H1 (cell line): ENCODE results near the gene C19orf67. TPM values are rescaled to one million over a fixed set of nuclear protein-coding genes. Genes with fewer than 3 reads are reported as not detected.

Source experiments
- CTCF ChIA-PET: fragments of 300-600 bp; sonication (Branson Sonifier 250); formaldehyde crosslinking; loops from one replicate; lab custom pipeline; 2021; ENCODE audit not compliant: partially characterized antibody; lab: Charles Lee
- POLR2A ChIA-PET: fragments of 300-600 bp; sonication (Branson Sonifier 250); formaldehyde crosslinking; loops from one replicate; lab custom pipeline; 2021; ENCODE audit warnings: inconsistent platforms; ENCODE audit not compliant: partially characterized antibody; lab: Charles Lee
- DNase-seq, 2 experiments: peaks; one replicate each; pipeline versions ENCODE4 v3.0.0 to v3.0.0-alpha.2; 2010 to 2022; ENCODE audit warnings: low spot score in 2 of 2, low read depth in 1 of 2, mixed read lengths in 1 of 2
- FAIRE-seq: peaks from 2 replicates; lab custom pipeline; 2011; peaks lifted over from hg19 to GRCh38; lab: Jason Lieb, UNC
- H2AFZ ChIP-seq: 2 replicates; pipeline ENCODE4 v1.8.1; 2012; ENCODE audit warnings: low read length, inconsistent platforms
- H2AK5ac ChIP-seq: 2 replicates; pipeline ENCODE4 v1.6.1; 2013; ENCODE audit warnings: low read depth, low read length
- H2BK120ac ChIP-seq: replicated peaks from 2 replicates; pipeline ENCODE3; 2013; ENCODE audit warnings: low read depth, low read length, inconsistent platforms
- H2BK12ac ChIP-seq: 2 replicates; pipeline ENCODE4 v1.6.1; 2013; ENCODE audit warnings: low read depth, low read length
- H2BK15ac ChIP-seq: 2 replicates; pipeline ENCODE4 v1.6.1; 2013; ENCODE audit warnings: low read length
- H2BK20ac ChIP-seq: 2 replicates; pipeline ENCODE4 v1.6.1; 2013; ENCODE audit warnings: low read length
- H2BK5ac ChIP-seq: 2 replicates; pipeline ENCODE4 v1.6.1; 2013; ENCODE audit warnings: low read depth, low read length
- H3K14ac ChIP-seq: 2 replicates; pipeline ENCODE4 v1.6.1; 2013; ENCODE audit warnings: inconsistent platforms; ENCODE audit not compliant: insufficient read length
- H3K18ac ChIP-seq: 2 replicates; pipeline ENCODE4 v1.6.1; 2013; ENCODE audit warnings: low read length; ENCODE audit errors: extremely low read depth
- H3K23ac ChIP-seq: 2 replicates; pipeline ENCODE4 v1.6.1; 2013; ENCODE audit warnings: inconsistent platforms; ENCODE audit not compliant: insufficient read length
- H3K23me2 ChIP-seq: 2 replicates; pipeline ENCODE4 v1.6.1; 2013; ENCODE audit warnings: low read depth, low read length
- H3K27ac ChIP-seq: 2 replicates; pipeline ENCODE4 v1.6.1; 2011; ENCODE audit warnings: low read depth, low read length, inconsistent platforms
- H3K27me3 ChIP-seq, 4 experiments: replicated peaks in 1 of 4; 1 replicate in 1 of 4; 2 replicates in 3 of 4; pipeline versions ENCODE4 v1.6.1 to v1.8.1; 2011 to 2013; ENCODE audit warnings: low read length in 3 of 4, mild to moderate bottlenecking in 3 of 4, inconsistent platforms in 2 of 4, mixed read lengths in 2 of 4, moderate library complexity in 1 of 4; ENCODE audit not compliant: control insufficient read depth in 3 of 4, insufficient read depth in 3 of 4; ENCODE audit errors: extremely low read depth in 1 of 4
- H3K36me3 ChIP-seq, 4 experiments: 2 replicates each; pipeline versions ENCODE4 v1.6.1 to v1.8.1; 2011 to 2013; ENCODE audit warnings: mild to moderate bottlenecking in 4 of 4, low read length in 3 of 4, moderate library complexity in 2 of 4, control low read depth in 1 of 4, inconsistent platforms in 1 of 4; ENCODE audit not compliant: insufficient read depth in 4 of 4, control insufficient read depth in 2 of 4
- H3K4ac ChIP-seq: replicated peaks from 2 replicates; pipeline ENCODE3; 2013; ENCODE audit warnings: low read length, low read depth, mixed read lengths, inconsistent platforms; ENCODE audit not compliant: insufficient read length
- H3K4me1 ChIP-seq, 4 experiments: replicated peaks in 1 of 4; 1 replicate in 1 of 4; 2 replicates in 3 of 4; pipeline versions ENCODE4 v1.6.1 to v1.8.1; 2011 to 2013; ENCODE audit warnings: low read length in 3 of 4, inconsistent platforms in 2 of 4, mixed read lengths in 1 of 4; ENCODE audit not compliant: insufficient read depth in 4 of 4, control insufficient read depth in 3 of 4
- H3K4me2 ChIP-seq, 2 experiments: 2 replicates each; pipeline versions ENCODE4 v1.6.1 to v1.8.1; 2011 to 2013; ENCODE audit warnings: low read depth in 2 of 2, low read length in 2 of 2, control low read depth in 1 of 2, inconsistent platforms in 1 of 2, mild to moderate bottlenecking in 1 of 2; ENCODE audit not compliant: insufficient read depth in 1 of 2
- H3K4me3 ChIP-seq, 4 experiments: fragments of 200-600, 300-600 bp in 1 of 4; sonication (generic), shearing (Covaris generic), sonication (Bioruptor Twin) in 1 of 4; 2 replicates each; pipeline versions ENCODE4 v1.5.1 to v1.8.1; 2011 to 2016; ENCODE audit warnings: low read length in 4 of 4, low read depth in 3 of 4, control low read depth in 2 of 4, inconsistent platforms in 2 of 4, mild to moderate bottlenecking in 2 of 4, mixed read lengths in 1 of 4, moderate library complexity in 1 of 4; ENCODE audit not compliant: insufficient read depth in 2 of 4; ENCODE audit errors: extremely low read depth in 1 of 4
- H3K56ac ChIP-seq: replicated peaks from 2 replicates; pipeline ENCODE3; 2013; ENCODE audit warnings: low read depth, mild to moderate bottlenecking, mixed read lengths, low read length, inconsistent platforms; ENCODE audit not compliant: insufficient read length
- H3K79me1 ChIP-seq: 2 replicates; pipeline ENCODE4 v1.6.1; 2013; ENCODE audit warnings: low read depth, low read length, control low read depth
- H3K79me2 ChIP-seq, 2 experiments: 2 replicates each; pipeline versions ENCODE4 v1.6.1 to v1.8.1; 2012 to 2013; ENCODE audit warnings: low read length in 2 of 2, mild to moderate bottlenecking in 2 of 2, inconsistent platforms in 1 of 2; ENCODE audit not compliant: insufficient read depth in 2 of 2, control insufficient read depth in 1 of 2
- H3K9ac ChIP-seq, 4 experiments: replicated peaks in 1 of 4; 1 replicate in 1 of 4; 2 replicates in 3 of 4; pipeline versions ENCODE4 v1.6.1 to v1.8.1; 2011 to 2013; ENCODE audit warnings: low read depth in 3 of 4, low read length in 3 of 4, control low read depth in 2 of 4, mild to moderate bottlenecking in 2 of 4, moderate library complexity in 2 of 4, inconsistent platforms in 1 of 4; ENCODE audit errors: extremely low read depth in 1 of 4
- H3K9me3 ChIP-seq, 2 experiments: 2 replicates each; pipeline versions ENCODE4 v1.6.1 to v1.8.1; 2012 to 2013; ENCODE audit warnings: mild to moderate bottlenecking in 2 of 2, moderate library complexity in 2 of 2, control low read depth in 1 of 2, inconsistent platforms in 1 of 2, low read depth in 1 of 2, low read length in 1 of 2, mixed read lengths in 1 of 2; ENCODE audit not compliant: insufficient read depth in 2 of 2
- H4K20me1 ChIP-seq, 2 experiments: replicated peaks in 1 of 2; 2 replicates each; pipeline versions ENCODE3 to v1.8.1; 2011 to 2013; ENCODE audit warnings: inconsistent platforms in 2 of 2, low read length in 2 of 2, mild to moderate bottlenecking in 1 of 2; ENCODE audit not compliant: insufficient read depth in 2 of 2, control insufficient read depth in 1 of 2
- H4K5ac ChIP-seq: 2 replicates; pipeline ENCODE4 v1.6.1; 2013; ENCODE audit warnings: low read length, low read depth, mixed read lengths, inconsistent platforms; ENCODE audit not compliant: insufficient read length
- H4K8ac ChIP-seq: 2 replicates; pipeline ENCODE4 v1.8.0; 2013; ENCODE audit warnings: mild to moderate bottlenecking, moderate library complexity, low read length, inconsistent platforms; ENCODE audit not compliant: insufficient read depth; ENCODE audit errors: extremely low read depth
- H4K91ac ChIP-seq: replicated peaks from 2 replicates; pipeline ENCODE3; 2013; ENCODE audit warnings: low read length, mixed read lengths, inconsistent platforms; ENCODE audit not compliant: insufficient read length
- ATF2 ChIP-seq: IDR thresholded peaks from 2 replicates; pipeline ENCODE4 v1.6.1; 2012; ENCODE audit warnings: low read length, inconsistent platforms
- BCL11A ChIP-seq, 2 experiments: IDR thresholded peaks; one replicate each; pipeline ENCODE4 v1.6.1; 2011; ENCODE audit warnings: low read depth in 2 of 2, low read length in 2 of 2, mild to moderate bottlenecking in 2 of 2
- JUN ChIP-seq: IDR thresholded peaks from 2 replicates; pipeline ENCODE4 v1.6.1; 2011; ENCODE audit warnings: low read depth, mild to moderate bottlenecking, improper control_type of control experiment, low read length
- KDM4A ChIP-seq: IDR thresholded peaks from one replicate; pipeline ENCODE4 v1.7.1; 2012; ENCODE audit warnings: low read depth, mild to moderate bottlenecking, moderate library complexity, low read length, inconsistent platforms; ENCODE audit not compliant: severe bottlenecking
- KDM5A ChIP-seq: fragments of 200-600 bp; IDR thresholded peaks from 2 replicates; pipeline ENCODE4 v1.7.1; 2012; ENCODE audit warnings: mild to moderate bottlenecking, low read length, inconsistent platforms, mixed read lengths
- MAX ChIP-seq: IDR thresholded peaks from 2 replicates; pipeline ENCODE4 v1.6.1; 2012; ENCODE audit warnings: inconsistent platforms
- PHF8 ChIP-seq: fragments of 200-600 bp; sonication (generic); conservative IDR thresholded peaks from 2 replicates; pipeline ENCODE4 v1.7.1; 2012; ENCODE audit warnings: low read depth, mild to moderate bottlenecking, inconsistent platforms, low read length, moderate library complexity
- SIRT6 ChIP-seq: IDR thresholded peaks from one replicate; pipeline ENCODE4 v1.7.1; 2012; ENCODE audit warnings: low read length, inconsistent platforms
- SIX5 ChIP-seq: IDR thresholded peaks from 2 replicates; pipeline ENCODE4 v1.6.1; 2011; ENCODE audit warnings: mild to moderate bottlenecking, low read depth, low read length
- SP4 ChIP-seq: IDR thresholded peaks from 2 replicates; pipeline ENCODE4 v1.6.1; 2012; ENCODE audit warnings: low read length, inconsistent platforms
- WGBS, 2 experiments: shearing (Covaris generic) in 1 of 2; methylation state at CpG; one replicate each; pipeline versions ENCODE4 v1.1.6 to v1.1.7; 2013 to 2015; ENCODE audit warnings: low lambda C conversion rate in 2 of 2, mixed read lengths in 2 of 2, inconsistent platforms in 1 of 2, low coverage in 1 of 2, missing lambda C conversion rate in 1 of 2; ENCODE audit not compliant: insufficient replicate concordance in 2 of 2, insufficient coverage in 1 of 2, insufficient read length in 1 of 2; ENCODE audit errors: extremely low coverage in 1 of 2, missing lambda C conversion rate in 1 of 2; 5-methylcytosine and 5-hydroxymethylcytosine counted together
- polyA plus RNA-seq, 7 experiments: library from polyadenylated mRNA; depleted of rRNA in 3 of 7; stranded (reverse) in 5 of 7; unstranded in 2 of 7; fragments of >200 nt in 5 of 7; fragments of 200-250 nt in 2 of 7; gene quantifications; 1 replicate in 5 of 7; 2 replicates in 1 of 7; 4 replicates in 1 of 7; pipeline versions ENCODE4 v1.2.1 to v1.2.3, GENCODE V29; 2011 to 2013; ENCODE audit warnings: missing spikeins in 2 of 7, mixed read lengths in 2 of 7
- total RNA-seq: library from RNA; stranded (reverse); fragmentation: NEBNext Ultra II Directional; extraction: Animal tissue kit (Norgen Biotek cat#: 25700); gene quantifications from 2 replicates; pipeline ENCODE4 v1.2.1, GENCODE V29; 2021

C19orf67 gene
- total and polyA plus RNA-seq, 2 of the 8 experiments (the other 6 are each of a cell fraction or from before 2014, with no cell fraction given): 0.12 TPM; not detected in 1

- Histone ChIP-seq H3K36me3 (no peaks in the 10 kb centered on the region), H2BK120ac (no peak overlapping the region), H2BK5ac (no peak overlapping the region), H3K4ac (no peak overlapping the region), H3K4me3 (no peak overlapping the region), H3K23me2 (peaks cover 7% of the 10 kb centered on the region; the same call in 1 of the 2 replicates), H4K8ac (no peak overlapping the region), H4K91ac (no peak overlapping the region), H2BK20ac (no peak overlapping the region), H2BK12ac (no peak overlapping the region), H3K79me1 (no peaks in the 10 kb centered on the region), H3K14ac (no peak overlapping the region), H3K9ac (no peak overlapping the region), H2AK5ac (no peak overlapping the region), H3K27me3 (peaks cover 5 to 17% (median 14%) of the 10 kb centered on the region in 4 experiments), H2AFZ (no peak overlapping the region), H3K9me3 (no peaks in the 10 kb centered on the region), H3K79me2 (no peaks in the 10 kb centered on the region), H3K18ac (no peak overlapping the region), H2BK15ac (no peak overlapping the region), H3K23ac (no peak overlapping the region), H4K20me1 (peaks cover 0 to 2% of the 10 kb centered on the region in 2 experiments), H3K27ac (no peak overlapping the region), H3K56ac (no peak overlapping the region), H3K4me2 (no peak overlapping the region), H3K4me1 (peaks cover 0 to 6% (median 3%) of the 10 kb centered on the region in 4 experiments; a peak in 4 of 7 replicates), H4K5ac (no peak overlapping the region)
- FAIRE-seq (no peak), DNase-seq (no peak)
- ChIA-PET POLR2A (interaction anchor here (1.4 kb wide), 1 partner anchor 18 kb away, joined by 3 read pairs; no protein-coding TSS in a partner anchor), CTCF (interaction anchor here (1.0 to 7.3 kb wide), 6 partner anchors 9 to 129 kb away, joined by 3 to 103 read pairs (median 40); partner anchors contain the start of genes C19orf67 and MISP3)
- WGBS, 2 experiments: 88% methylated on average over 5 of the region's 5 CpGs; no CpG with 5 or more reads in 1 of the 2 experiments
- no peak for TF ChIP-seq JUN
- no peak for TF ChIP-seq KDM4A
- TF ChIP-seq ATF2: no peak
- no peak for TF ChIP-seq PHF8
- TF ChIP-seq SIX5: no peak
- TF ChIP-seq SP4: no peak
- TF ChIP-seq SIRT6: no peak
- TF ChIP-seq MAX: no peak
- no peak for TF ChIP-seq KDM5A
- TF ChIP-seq BCL11A (IDR thresholded peaks at IDR 0.05; ENCODE audit: low read depth in 2 of 2, low read length in 2 of 2): no peak
Measured at GRCh38 chr19:14062558-14062855, 23.1 kb downstream of the C19orf67 start.
